Hepatocyte (in vitro differentiated cells): ENCODE results near the gene HNRNPA1L2.
"Not testable (repeated sequence)": the region's sequence is repeated elsewhere in the genome, so short reads cannot be mapped to it uniquely, and the experiment has no call there.

Experiments
- EZH2 ChIP-seq: fragments of 200-600 bp; sonication (generic); IDR thresholded peaks from 2 replicates; pipeline ENCODE4 v1.6.1; 2016; ENCODE audit warnings: antibody characterized with exemption, mild to moderate bottlenecking, borderline replicate concordance
- EZH2phosphoT487 ChIP-seq: fragments of 200-600 bp; sonication (generic); IDR thresholded peaks from one replicate; pipeline ENCODE4 v1.6.1; 2018; ENCODE audit warnings: antibody characterized with exemption, mild to moderate bottlenecking, low read depth, moderate library complexity; ENCODE audit not compliant: unreplicated experiment, severe bottlenecking
- TF ChIP-seq, protein P1 (sequence below): fragments of 200-600 bp; sonication (generic); IDR thresholded peaks from 2 replicates; pipeline ENCODE4 v1.5.1; 2016; ENCODE audit warnings: antibody characterized with exemption, mild to moderate bottlenecking; ENCODE audit not compliant: poor library complexity

DNA sequence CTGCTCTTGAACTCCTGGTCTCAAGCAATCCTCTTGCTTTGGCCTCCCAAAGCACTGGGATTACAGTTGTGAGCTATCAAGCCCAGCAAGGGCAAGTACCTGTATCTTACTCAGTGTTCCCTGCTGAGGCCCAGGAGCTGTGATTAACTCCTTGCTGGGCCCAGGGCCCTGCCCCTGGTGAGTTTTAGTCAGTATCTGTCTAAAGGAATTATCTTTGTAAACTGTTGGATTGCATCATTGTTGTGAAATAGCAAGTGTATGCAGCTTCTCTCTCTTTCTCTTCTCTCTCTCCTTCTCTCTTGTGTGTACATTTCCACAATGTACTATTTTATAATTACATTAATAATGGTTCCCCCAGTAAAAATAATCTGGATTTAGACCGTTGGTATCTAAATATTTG, 35.4 kb upstream of the HNRNPA1L2 start:
- TF ChIP-seq, protein P1, sequence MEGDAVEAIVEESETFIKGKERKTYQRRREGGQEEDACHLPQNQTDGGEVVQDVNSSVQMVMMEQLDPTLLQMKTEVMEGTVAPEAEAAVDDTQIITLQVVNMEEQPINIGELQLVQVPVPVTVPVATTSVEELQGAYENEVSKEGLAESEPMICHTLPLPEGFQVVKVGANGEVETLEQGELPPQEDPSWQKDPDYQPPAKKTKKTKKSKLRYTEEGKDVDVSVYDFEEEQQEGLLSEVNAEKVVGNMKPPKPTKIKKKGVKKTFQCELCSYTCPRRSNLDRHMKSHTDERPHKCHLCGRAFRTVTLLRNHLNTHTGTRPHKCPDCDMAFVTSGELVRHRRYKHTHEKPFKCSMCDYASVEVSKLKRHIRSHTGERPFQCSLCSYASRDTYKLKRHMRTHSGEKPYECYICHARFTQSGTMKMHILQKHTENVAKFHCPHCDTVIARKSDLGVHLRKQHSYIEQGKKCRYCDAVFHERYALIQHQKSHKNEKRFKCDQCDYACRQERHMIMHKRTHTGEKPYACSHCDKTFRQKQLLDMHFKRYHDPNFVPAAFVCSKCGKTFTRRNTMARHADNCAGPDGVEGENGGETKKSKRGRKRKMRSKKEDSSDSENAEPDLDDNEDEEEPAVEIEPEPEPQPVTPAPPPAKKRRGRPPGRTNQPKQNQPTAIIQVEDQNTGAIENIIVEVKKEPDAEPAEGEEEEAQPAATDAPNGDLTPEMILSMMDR: not testable (repeated sequence)
- not testable (repeated sequence) for TF ChIP-seq EZH2, EZH2phosphoT487
